Activated T-cell treated with anti-CD3 and anti-CD28 coated beads, Interleukin-2, amount 50 U/mL, for 4 hours (primary cell): ENCODE data around the gene LIN52. TPM values are rescaled to one million over a fixed set of nuclear protein-coding genes. Genes with fewer than 3 reads are reported as not detected.

Source experiments
- ATAC-seq, 2 donors: fragments of 200-7000 bp; cut with Tn5 transposase; one replicate each; pipeline ENCODE4 v1.10.0; 2021
- DNase-seq: peaks from one replicate; pipeline ENCODE4 v3.0.0-alpha.2; 2020
- H3K27me3 Mint-ChIP-seq: one replicate; pipeline ENCODE4 v1.8.0; 2021; ENCODE audit warnings: low read depth, mixed read lengths
- H3K36me3 Mint-ChIP-seq: one replicate; pipeline ENCODE4 v1.8.0; 2022; ENCODE audit warnings: mixed read lengths; ENCODE audit not compliant: insufficient read depth
- H3K4me1 Mint-ChIP-seq: one replicate; pipeline ENCODE4 v1.8.0; 2021; ENCODE audit warnings: low read depth, mixed read lengths
- H3K4me3 Mint-ChIP-seq: one replicate; pipeline ENCODE4 v1.8.0; 2021; ENCODE audit warnings: mild to moderate bottlenecking, moderate library complexity, mixed read lengths
- H3K9me3 Mint-ChIP-seq: one replicate; pipeline ENCODE4 v1.8.0; 2021; ENCODE audit warnings: mixed read lengths
- total RNA-seq, 3 donors: library from RNA; stranded (reverse); gene quantifications; one replicate each; pipeline ENCODE4 v1.2.1, GENCODE V29; 2021

Gene LIN52
- total RNA-seq, 3 donors from 2014 or later = 16.9 to 20.2 (median 17.3) TPM

- no peaks in the 10 kb centered on the region for H3K9me3 Mint-ChIP-seq
- ATAC-seq (no peak), DNase-seq (no peak)
- no peaks in the 10 kb centered on the region for H3K27me3 Mint-ChIP-seq
- H3K4me1 Mint-ChIP-seq = peaks cover 22% of the 10 kb centered on the region
- H3K36me3 Mint-ChIP-seq = peaks cover 9% of the 10 kb centered on the region
- no peak overlapping the region for H3K4me3 Mint-ChIP-seq
Observed at GRCh38 chr14:74134484-74134883, 49.7 kb downstream of the LIN52 start.

- ATAC-seq = no peak
- no peak overlapping the region for H3K4me3 Mint-ChIP-seq
Observed at GRCh38 chr14:74135426-74135825, 50.7 kb downstream of the LIN52 start.

GRCh38 chr14:74140374-74140850 lies 55.7 kb downstream of the LIN52 start:
- no peaks in the 10 kb centered on the region for H3K27me3 Mint-ChIP-seq
- H3K36me3 Mint-ChIP-seq = peaks cover 15% of the 10 kb centered on the region
- DNase-seq = no peak
- H3K9me3 Mint-ChIP-seq = no peaks in the 10 kb centered on the region
- no peak for ATAC-seq
- H3K4me1 Mint-ChIP-seq = peaks cover 10% of the 10 kb centered on the region
- H3K4me3 Mint-ChIP-seq = no peak overlapping the region

More at GRCh38 chr14:74135426-74135825, 50.7 kb downstream of the LIN52 start:
- Mint-ChIP-seq H3K36me3 (peaks cover 9% of the 10 kb centered on the region), H3K9me3 (no peaks in the 10 kb centered on the region), H3K4me1 (peaks cover 22% of the 10 kb centered on the region), H3K27me3 (no peaks in the 10 kb centered on the region)
- no peak for DNase-seq

- Mint-ChIP-seq H3K9me3 (no peaks in the 10 kb centered on the region), H3K36me3 (peaks cover 25% of the 10 kb centered on the region), H3K4me3 (no peak overlapping the region), H3K27me3 (no peaks in the 10 kb centered on the region), H3K4me1 (peaks cover 7% of the 10 kb centered on the region)
- ATAC-seq (no peak), DNase-seq (no peak)
Observed at GRCh38 chr14:74141703-74142102, 56.9 kb downstream of the LIN52 start.

GRCh38 chr14:74142523-74142922 lies 57.8 kb downstream of the LIN52 start:
- Mint-ChIP-seq H3K4me3 (no peak overlapping the region), H3K27me3 (no peaks in the 10 kb centered on the region), H3K9me3 (no peaks in the 10 kb centered on the region), H3K4me1 (peaks cover 7% of the 10 kb centered on the region), H3K36me3 (peaks cover 27% of the 10 kb centered on the region)
- ATAC-seq = no peak
- DNase-seq = no peak

- ATAC-seq = no peak
Observed at GRCh38 chr14:74144789-74145188, 60.0 kb downstream of the LIN52 start.

GRCh38 chr14:74147571-74147970 lies 62.8 kb downstream of the LIN52 start:
- peaks cover 7% of the 10 kb centered on the region for H3K4me1 Mint-ChIP-seq
- H3K9me3 Mint-ChIP-seq = no peaks in the 10 kb centered on the region
- DNase-seq = no peak
- no peaks in the 10 kb centered on the region for H3K27me3 Mint-ChIP-seq
- H3K36me3 Mint-ChIP-seq = peaks cover 20% of the 10 kb centered on the region
- no peak overlapping the region for H3K4me3 Mint-ChIP-seq
- no peak for ATAC-seq

More at GRCh38 chr14:74144789-74145188, 60.0 kb downstream of the LIN52 start:
- Mint-ChIP-seq H3K27me3 (no peaks in the 10 kb centered on the region), H3K4me1 (peaks cover 7% of the 10 kb centered on the region), H3K4me3 (no peak overlapping the region), H3K36me3 (peaks cover 23% of the 10 kb centered on the region), H3K9me3 (no peaks in the 10 kb centered on the region)
- no peak for DNase-seq

GRCh38 chr14:74148705-74149104 lies 63.9 kb downstream of the LIN52 start:
- Mint-ChIP-seq H3K27me3 (no peaks in the 10 kb centered on the region), H3K36me3 (peaks cover 20% of the 10 kb centered on the region), H3K4me1 (peaks cover 7% of the 10 kb centered on the region), H3K9me3 (no peaks in the 10 kb centered on the region), H3K4me3 (no peak overlapping the region)
- no peak for ATAC-seq
- DNase-seq = no peak

GRCh38 chr14:74155287-74155686 lies 70.5 kb downstream of the LIN52 start:
- Mint-ChIP-seq H3K4me3 (no peak overlapping the region), H3K27me3 (no peaks in the 10 kb centered on the region), H3K4me1 (peaks cover 2% of the 10 kb centered on the region), H3K9me3 (no peaks in the 10 kb centered on the region), H3K36me3 (peaks cover 2% of the 10 kb centered on the region)
- DNase-seq = no peak
- no peak for ATAC-seq

- Mint-ChIP-seq H3K9me3 (no peaks in the 10 kb centered on the region), H3K27me3 (no peaks in the 10 kb centered on the region), H3K4me3 (no peak overlapping the region), H3K4me1 (peaks cover 2% of the 10 kb centered on the region), H3K36me3 (peaks cover 2% of the 10 kb centered on the region)
- no peak for ATAC-seq
- no peak for DNase-seq
Observed at GRCh38 chr14:74155749-74156148, 71.0 kb downstream of the LIN52 start.

GRCh38 chr14:74160763-74161162 lies 76.0 kb downstream of the LIN52 start:
- Mint-ChIP-seq H3K4me1 (peaks cover 2% of the 10 kb centered on the region), H3K27me3 (no peaks in the 10 kb centered on the region), H3K9me3 (no peaks in the 10 kb centered on the region), H3K4me3 (no peak overlapping the region), H3K36me3 (peaks cover 10% of the 10 kb centered on the region)
- ATAC-seq = no peak
- no peak for DNase-seq

GRCh38 chr14:74161526-74162158 lies 76.9 kb downstream of the LIN52 start:
- Mint-ChIP-seq H3K4me3 (no peak overlapping the region), H3K9me3 (no peaks in the 10 kb centered on the region), H3K4me1 (peaks cover 1% of the 10 kb centered on the region), H3K36me3 (peaks cover 11% of the 10 kb centered on the region), H3K27me3 (no peaks in the 10 kb centered on the region)
- ATAC-seq (no peak), DNase-seq (no peak)

- no peaks in the 10 kb centered on the region for H3K27me3 Mint-ChIP-seq
- no peak overlapping the region for H3K4me3 Mint-ChIP-seq
Observed at GRCh38 chr14:74169906-74170305, 85.2 kb downstream of the LIN52 start.

GRCh38 chr14:74176400-74176793 lies 91.6 kb downstream of the LIN52 start:
- H3K4me3 Mint-ChIP-seq = no peak overlapping the region
- no peaks in the 10 kb centered on the region for H3K27me3 Mint-ChIP-seq
- H3K36me3 Mint-ChIP-seq = peaks cover 4% of the 10 kb centered on the region
- no peaks in the 10 kb centered on the region for H3K9me3 Mint-ChIP-seq
- ATAC-seq (no peak), DNase-seq (no peak)
- no peaks in the 10 kb centered on the region for H3K4me1 Mint-ChIP-seq

More at GRCh38 chr14:74169906-74170305, 85.2 kb downstream of the LIN52 start:
- no peaks in the 10 kb centered on the region for H3K9me3 Mint-ChIP-seq
- H3K36me3 Mint-ChIP-seq = peaks cover 20% of the 10 kb centered on the region
- ATAC-seq (no peak), DNase-seq (no peak)
- no peaks in the 10 kb centered on the region for H3K4me1 Mint-ChIP-seq

- no peak for ATAC-seq
- Mint-ChIP-seq H3K27me3 (no peaks in the 10 kb centered on the region), H3K36me3 (peaks cover 8% of the 10 kb centered on the region)
Observed at GRCh38 chr14:74179856-74180255, 95.1 kb downstream of the LIN52 start.

More at GRCh38 chr14:74179856-74180255, 95.1 kb downstream of the LIN52 start:
- H3K4me3 Mint-ChIP-seq = no peak overlapping the region
- no peak for DNase-seq
- no peaks in the 10 kb centered on the region for H3K9me3 Mint-ChIP-seq
- H3K4me1 Mint-ChIP-seq = no peaks in the 10 kb centered on the region
